ENCODE results near the gene TEX48. TPM values are rescaled to one million over a fixed set of nuclear protein-coding genes. Genes with fewer than 3 reads are reported as not detected.

Gene TEX48
- total RNA-seq, 1 donor from 2014 or later: 0.56 TPM

DNA sequence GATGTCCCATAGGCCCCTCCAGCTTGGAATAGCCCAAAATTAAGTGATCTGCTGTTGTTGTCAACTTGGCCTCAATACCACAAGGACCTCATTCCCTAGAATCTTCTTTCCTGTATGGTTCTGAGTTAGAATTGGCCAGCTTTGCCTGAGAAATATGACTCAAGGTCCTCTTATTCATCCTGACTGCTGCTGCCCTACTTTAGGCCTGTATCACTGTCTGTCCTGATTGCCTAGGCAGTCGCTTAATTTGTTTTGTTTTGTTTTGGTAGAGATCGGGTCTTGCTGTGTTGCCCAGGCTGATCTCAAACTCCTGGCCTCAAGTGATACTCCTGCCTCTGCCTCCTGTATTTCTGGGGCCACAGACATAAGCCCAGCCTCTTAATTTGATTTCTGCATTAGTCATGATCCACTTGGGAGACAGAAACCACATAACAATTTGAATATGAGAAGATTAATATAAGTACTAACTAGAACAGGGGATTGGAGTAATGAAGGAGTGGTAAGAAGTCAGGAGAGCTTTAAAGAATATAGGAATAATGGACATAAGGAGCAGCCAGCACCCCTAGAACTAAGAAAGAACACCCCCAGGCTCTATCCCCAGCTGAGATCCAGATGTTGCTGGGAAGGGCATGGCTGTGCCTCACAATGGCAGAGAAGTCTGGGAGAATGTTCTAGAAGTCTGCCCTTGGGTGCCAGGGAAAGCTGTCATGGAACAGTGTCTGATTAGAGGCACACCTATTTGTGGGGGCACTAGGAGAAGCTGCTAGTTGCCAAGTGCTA is 29.0 kb downstream of the TEX48 start:
- no peaks in the 10 kb centered on the region for H3K27me3 Mint-ChIP-seq
- H3K4me3 Mint-ChIP-seq: peak overlapping the region; percentile 4
- peak overlapping the region; percentile 59 for H3K27ac Mint-ChIP-seq
- peaks cover 17% of the 10 kb centered on the region for H3K36me3 Mint-ChIP-seq (ENCODE audit: low read depth)
- intact Hi-C loops (cut with micrococcal nuclease): loop anchor here (1.0 to 10.0 kb wide), 7 partner anchors 42 to 314 kb away; partner anchors contain the start of genes TMEM268 and WHRN
- peaks cover 19% of the 10 kb centered on the region for H3K4me1 Mint-ChIP-seq
- H3K9me3 Mint-ChIP-seq: no peaks in the 10 kb centered on the region
- no peak for DNase-seq

DNA sequence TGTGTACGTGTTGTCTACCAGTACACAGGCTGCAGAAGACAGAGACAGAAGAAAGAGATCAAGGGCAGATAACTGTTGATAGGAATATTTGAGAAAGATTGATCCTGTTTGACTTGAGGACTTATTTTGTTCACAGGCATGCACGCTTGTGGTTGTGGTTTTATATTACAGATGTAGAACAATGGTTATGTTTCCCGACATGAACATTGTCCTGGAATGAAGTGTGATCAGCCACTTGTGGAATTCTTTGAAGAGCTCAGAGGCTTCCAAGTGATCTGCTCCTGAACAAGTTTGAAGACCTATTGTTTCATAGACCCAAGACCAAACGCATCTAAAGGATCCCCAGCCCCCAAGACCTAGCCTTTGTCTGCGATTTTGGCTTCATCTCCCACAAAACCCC is 38.1 kb downstream of the TEX48 start:
- Mint-ChIP-seq H3K9me3 (no peaks in the 10 kb centered on the region), H3K4me1 (peaks cover 2% of the 10 kb centered on the region), H3K27ac (no peak overlapping the region), H3K36me3 (ENCODE audit: low read depth) (peaks cover 66% of the 10 kb centered on the region), H3K27me3 (no peaks in the 10 kb centered on the region), H3K4me3 (no peak overlapping the region)
- intact Hi-C loops (cut with micrococcal nuclease): no loop called here
- DNase-seq: no peak

DNA sequence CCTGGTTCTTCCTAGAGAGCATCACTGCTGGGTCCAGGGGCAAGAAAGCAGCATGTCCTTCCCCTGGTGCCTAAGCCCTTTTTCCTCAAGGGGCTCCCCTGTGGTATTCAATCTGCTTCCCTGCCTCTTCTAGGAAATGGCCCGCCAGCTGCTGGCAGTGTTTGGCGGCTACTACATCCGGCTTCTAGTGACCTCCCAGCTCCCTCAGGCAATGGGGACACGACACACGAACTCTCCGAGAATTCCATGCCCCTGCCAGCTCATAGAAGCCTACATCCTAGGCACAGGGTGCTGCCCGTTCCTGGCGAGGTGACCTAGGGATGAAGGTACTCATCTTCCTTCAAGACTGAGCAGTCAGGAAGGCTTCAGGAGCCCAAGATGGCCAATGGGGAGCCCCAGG is 39.0 kb downstream of the TEX48 start:
- intact Hi-C loops (cut with micrococcal nuclease): no loop called here
- no peaks in the 10 kb centered on the region for H3K27me3 Mint-ChIP-seq
- H3K4me1 Mint-ChIP-seq: peaks cover 2% of the 10 kb centered on the region
- H3K4me3 Mint-ChIP-seq: no peak overlapping the region
- no peak overlapping the region for H3K27ac Mint-ChIP-seq
- DNase-seq: no peak
- H3K36me3 Mint-ChIP-seq (ENCODE audit: low read depth): peaks cover 67% of the 10 kb centered on the region
- H3K9me3 Mint-ChIP-seq: no peaks in the 10 kb centered on the region

DNA sequence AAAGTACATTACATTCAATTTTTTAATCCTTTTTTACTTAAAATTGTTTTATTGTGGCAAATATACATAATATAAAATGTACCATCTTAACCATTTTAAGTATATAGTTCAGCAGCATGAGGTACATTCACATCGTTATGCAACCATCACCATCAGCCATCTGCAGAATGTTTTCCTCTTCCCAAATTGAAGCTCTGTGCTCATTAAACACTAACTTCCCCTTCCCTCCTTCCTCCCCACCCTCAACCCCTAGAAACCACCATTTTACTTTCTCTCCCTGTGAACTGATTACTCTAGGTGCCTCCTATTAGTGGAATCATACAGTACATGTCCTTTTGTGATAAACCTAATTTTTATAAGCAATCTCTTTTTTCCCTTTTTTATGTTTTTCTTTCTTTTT is 40.0 kb downstream of the TEX48 start:
- intact Hi-C loops (cut with micrococcal nuclease): no loop called here
- H3K27me3 Mint-ChIP-seq: no peaks in the 10 kb centered on the region
- H3K4me1 Mint-ChIP-seq: peaks cover 2% of the 10 kb centered on the region
- no peaks in the 10 kb centered on the region for H3K9me3 Mint-ChIP-seq
- H3K4me3 Mint-ChIP-seq: no peak overlapping the region
- no peak overlapping the region for H3K27ac Mint-ChIP-seq
- no peak for DNase-seq
- H3K36me3 Mint-ChIP-seq (ENCODE audit: low read depth): peaks cover 64% of the 10 kb centered on the region

DNA sequence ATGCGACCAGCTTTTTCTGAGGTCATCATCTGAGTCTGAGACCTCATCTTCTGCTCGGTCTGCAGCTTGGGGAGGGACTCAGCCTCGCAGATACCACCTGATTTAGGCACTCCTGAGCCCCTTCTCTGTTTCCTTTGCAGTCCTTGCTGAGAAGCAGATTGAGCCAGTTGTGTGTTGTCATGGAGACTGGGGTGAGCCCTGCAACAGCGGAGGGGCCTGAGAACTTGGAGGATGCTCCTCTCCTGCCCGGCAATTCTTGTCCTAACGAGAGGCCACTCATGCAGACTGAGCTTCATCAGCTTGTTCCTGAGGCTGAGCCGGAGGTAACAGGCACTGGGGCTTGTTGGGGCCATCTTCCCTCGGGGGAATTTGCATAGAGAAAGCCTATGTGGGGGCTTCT is 43.6 kb downstream of the TEX48 start:
- Mint-ChIP-seq H3K27ac (no peak overlapping the region), H3K9me3 (no peaks in the 10 kb centered on the region), H3K27me3 (no peaks in the 10 kb centered on the region), H3K36me3 (ENCODE audit: low read depth) (peaks cover 50% of the 10 kb centered on the region), H3K4me3 (no peak overlapping the region), H3K4me1 (peaks cover 2% of the 10 kb centered on the region)
- no peak for DNase-seq
- intact Hi-C loops (cut with micrococcal nuclease): no loop called here

DNA sequence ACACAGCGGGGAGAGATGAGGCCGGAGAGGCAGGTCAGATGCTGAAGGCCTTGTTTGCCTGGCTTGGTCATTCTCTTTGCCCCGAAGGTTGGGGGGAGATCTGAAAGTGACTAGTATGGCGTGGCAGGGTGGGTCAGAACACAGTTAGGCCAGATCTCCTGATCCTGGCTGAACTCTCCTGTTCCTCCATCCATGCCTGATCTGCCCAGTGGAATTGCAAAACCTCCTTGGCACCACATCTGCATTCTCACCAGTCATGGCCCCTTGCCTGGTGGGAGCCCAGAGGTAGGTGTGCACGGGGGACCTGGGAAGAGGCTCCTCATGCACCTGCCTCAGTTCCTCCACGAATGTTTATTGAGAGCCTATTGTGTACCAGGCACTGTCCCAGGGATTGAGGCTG is 47.6 kb downstream of the TEX48 start:
- Mint-ChIP-seq H3K4me1 (no peaks in the 10 kb centered on the region), H3K4me3 (no peak overlapping the region), H3K9me3 (no peaks in the 10 kb centered on the region), H3K36me3 (ENCODE audit: low read depth) (peaks cover 51% of the 10 kb centered on the region), H3K27ac (no peak overlapping the region), H3K27me3 (no peaks in the 10 kb centered on the region)
- no peak for DNase-seq
- intact Hi-C loops (cut with micrococcal nuclease): no loop called here

DNA sequence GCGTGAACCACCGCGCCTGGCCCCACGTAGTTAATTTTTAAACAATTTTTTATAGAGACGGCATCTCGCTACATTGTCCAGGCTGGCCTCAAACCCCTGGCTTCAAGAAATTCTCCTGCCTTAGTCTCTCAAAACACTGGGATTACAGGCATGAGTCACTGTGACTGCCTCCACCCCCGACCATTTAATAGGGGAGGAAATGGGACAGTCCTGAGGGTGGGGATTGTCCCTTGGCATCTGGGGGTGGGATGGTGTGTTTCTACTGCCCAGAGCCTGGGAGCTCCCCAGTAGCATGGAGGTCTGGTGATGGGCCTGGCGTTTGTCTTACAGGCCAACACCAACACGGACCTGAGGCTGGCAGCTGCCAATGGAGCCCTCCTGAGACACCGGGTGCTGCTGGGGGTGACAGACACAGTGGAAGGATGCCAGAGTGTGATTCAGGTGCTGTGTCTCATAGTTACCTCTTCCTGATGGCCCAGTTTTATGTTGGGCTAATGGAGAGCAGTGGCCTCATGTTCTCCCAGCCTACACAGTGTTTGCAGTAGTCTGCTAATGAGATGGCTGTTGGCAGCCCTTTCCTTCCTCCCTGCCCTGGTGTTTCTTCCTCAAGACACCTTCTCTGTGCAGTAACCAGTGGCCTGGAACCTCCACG is 48.4 kb downstream of the TEX48 start:
- no peak for DNase-seq
- no peaks in the 10 kb centered on the region for H3K27me3 Mint-ChIP-seq
- H3K36me3 Mint-ChIP-seq (ENCODE audit: low read depth): peaks cover 49% of the 10 kb centered on the region
- no peak overlapping the region for H3K4me3 Mint-ChIP-seq
- no peaks in the 10 kb centered on the region for H3K9me3 Mint-ChIP-seq
- no peak overlapping the region for H3K27ac Mint-ChIP-seq
- no peaks in the 10 kb centered on the region for H3K4me1 Mint-ChIP-seq
- intact Hi-C loops (cut with micrococcal nuclease): no loop called here

DNA sequence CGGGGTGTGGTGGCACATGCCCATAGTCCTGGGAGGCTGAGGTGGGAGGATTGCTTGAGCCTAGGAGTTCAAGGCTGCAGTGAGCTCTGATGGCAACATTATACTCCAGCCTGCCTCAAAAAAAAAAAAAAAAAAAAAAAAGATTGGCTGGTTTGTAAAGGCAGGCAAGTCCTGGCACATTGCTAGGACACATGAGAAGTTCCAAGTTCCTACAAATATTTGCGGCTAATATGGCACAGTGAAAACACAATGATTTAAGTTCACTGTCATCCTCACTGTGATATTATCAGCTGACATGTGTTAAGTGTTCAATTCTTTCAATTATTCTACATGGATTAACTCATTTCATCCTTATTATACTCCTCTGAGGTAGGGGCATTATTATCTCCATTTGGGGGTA is 50.8 kb downstream of the TEX48 start:
- intact Hi-C loops (cut with micrococcal nuclease): no loop called here
- no peaks in the 10 kb centered on the region for H3K27me3 Mint-ChIP-seq
- H3K4me1 Mint-ChIP-seq: no peaks in the 10 kb centered on the region
- DNase-seq: no peak
- no peak overlapping the region for H3K4me3 Mint-ChIP-seq
- no peaks in the 10 kb centered on the region for H3K9me3 Mint-ChIP-seq
- H3K36me3 Mint-ChIP-seq (ENCODE audit: low read depth): peaks cover 50% of the 10 kb centered on the region
- H3K27ac Mint-ChIP-seq: no peak overlapping the region

DNA sequence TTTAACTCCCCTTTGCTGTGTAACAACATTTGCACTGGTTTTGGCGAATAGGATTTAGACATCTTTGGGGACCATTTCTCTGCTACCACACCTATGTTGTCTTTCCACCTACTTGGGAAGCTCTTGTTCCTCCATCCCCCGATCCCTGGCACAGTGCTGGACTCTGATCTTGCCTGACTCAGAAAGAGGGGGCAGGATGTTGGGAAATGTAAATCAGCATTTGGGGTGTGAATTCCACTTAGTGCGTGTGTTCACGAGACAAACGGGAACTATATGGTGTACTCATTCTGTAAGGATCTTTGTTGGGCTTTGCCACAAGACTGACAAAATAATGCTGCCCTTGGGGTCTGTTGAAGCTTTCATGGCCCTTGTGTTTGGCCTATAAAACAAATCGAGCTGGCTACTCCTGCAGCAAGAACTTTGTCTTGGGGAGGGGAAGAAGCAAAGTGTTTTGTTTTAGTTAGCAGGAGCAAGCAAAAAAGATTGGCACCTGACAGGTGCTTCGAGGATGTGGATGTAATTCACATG is 52.4 kb downstream of the TEX48 start:
- no peaks in the 10 kb centered on the region for H3K27me3 Mint-ChIP-seq
- H3K27ac Mint-ChIP-seq: no peak overlapping the region
- no peak overlapping the region for H3K4me3 Mint-ChIP-seq
- intact Hi-C loops (cut with micrococcal nuclease): no loop called here
- no peak for DNase-seq
- H3K4me1 Mint-ChIP-seq: no peaks in the 10 kb centered on the region
- H3K36me3 Mint-ChIP-seq (ENCODE audit: low read depth): peaks cover 50% of the 10 kb centered on the region
- H3K9me3 Mint-ChIP-seq: no peaks in the 10 kb centered on the region

DNA sequence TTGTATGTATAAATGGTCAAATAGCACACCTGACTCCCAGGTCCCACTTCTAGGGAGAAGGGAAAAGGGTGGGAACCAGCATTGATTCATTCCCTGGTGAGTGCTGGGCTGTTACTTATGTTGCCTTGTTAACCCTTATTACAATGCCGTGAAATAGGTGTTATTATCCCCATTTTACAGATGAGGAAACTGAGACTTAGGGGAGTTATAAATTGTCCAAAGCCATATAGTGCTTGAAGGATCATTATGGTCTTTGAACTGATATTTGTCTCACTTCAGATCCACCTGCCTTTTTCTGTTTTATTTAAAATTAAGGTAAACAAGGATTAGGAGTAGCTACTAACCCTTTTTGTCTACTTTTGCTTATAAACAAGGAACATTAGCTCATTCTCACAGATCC is 54.4 kb downstream of the TEX48 start:
- peaks cover 52% of the 10 kb centered on the region for H3K36me3 Mint-ChIP-seq (ENCODE audit: low read depth)
- H3K27ac Mint-ChIP-seq: no peak overlapping the region
- peaks cover 2% of the 10 kb centered on the region for H3K4me1 Mint-ChIP-seq
- intact Hi-C loops (cut with micrococcal nuclease): no loop called here
- H3K9me3 Mint-ChIP-seq: no peaks in the 10 kb centered on the region
- no peak for DNase-seq
- no peak overlapping the region for H3K4me3 Mint-ChIP-seq
- H3K27me3 Mint-ChIP-seq: no peaks in the 10 kb centered on the region

DNA sequence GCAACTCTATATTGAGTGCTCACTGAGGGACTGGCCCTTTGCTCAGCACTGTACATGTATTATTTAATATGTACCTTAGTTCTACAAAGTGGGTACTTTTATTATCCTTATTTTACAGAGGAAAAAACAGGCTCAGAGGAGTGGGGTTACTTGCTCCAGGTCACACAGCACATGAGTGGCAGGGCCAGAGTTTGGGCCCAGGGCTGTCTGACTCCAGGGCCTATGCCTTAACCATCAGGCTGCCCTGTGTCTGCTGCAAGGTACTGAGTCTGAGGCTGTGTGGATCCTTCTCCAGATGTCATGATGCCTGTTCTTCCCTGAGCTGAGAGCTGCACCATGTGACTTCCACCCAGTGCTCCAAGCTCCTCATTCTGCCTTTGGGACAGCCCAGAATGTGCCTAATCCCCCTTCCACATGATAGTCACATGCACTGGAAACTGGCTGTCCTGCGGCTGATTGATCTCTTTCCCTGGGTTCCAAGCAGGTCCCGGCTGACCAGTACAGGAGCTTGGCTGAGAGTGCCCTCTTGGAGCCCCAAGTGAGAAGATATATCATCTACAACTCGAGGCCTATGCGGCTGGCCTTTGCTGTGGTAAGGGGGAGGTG is 55.5 kb downstream of the TEX48 start:
- intact Hi-C loops (cut with micrococcal nuclease): no loop called here
- no peak overlapping the region for H3K27ac Mint-ChIP-seq
- H3K27me3 Mint-ChIP-seq: no peaks in the 10 kb centered on the region
- H3K9me3 Mint-ChIP-seq: no peaks in the 10 kb centered on the region
- no peak for DNase-seq
- peaks cover 59% of the 10 kb centered on the region for H3K36me3 Mint-ChIP-seq (ENCODE audit: low read depth)
- H3K4me1 Mint-ChIP-seq: peaks cover 7% of the 10 kb centered on the region
- no peak overlapping the region for H3K4me3 Mint-ChIP-seq

DNA sequence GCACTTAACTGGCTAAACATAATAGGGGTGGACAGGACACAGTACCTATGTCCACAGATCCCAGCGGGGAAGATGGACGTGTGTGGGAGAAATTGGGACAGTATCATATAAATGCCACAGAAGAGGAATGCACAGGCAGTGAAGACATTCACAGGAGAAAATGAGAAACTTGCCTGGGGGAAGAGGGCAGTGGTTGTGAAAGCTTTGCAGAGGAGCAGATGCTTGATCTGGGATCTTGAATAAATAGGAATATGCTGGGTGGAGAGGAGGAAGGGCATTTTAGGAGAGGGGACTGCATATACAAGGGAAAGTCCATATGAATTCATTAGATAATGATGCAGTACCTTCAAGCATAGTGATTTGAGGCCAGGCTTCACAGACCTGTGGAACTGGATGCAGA is 57.3 kb downstream of the TEX48 start:
- intact Hi-C loops (cut with micrococcal nuclease): no loop called here
- Mint-ChIP-seq H3K27ac (no peak overlapping the region), H3K36me3 (ENCODE audit: low read depth) (peaks cover 52% of the 10 kb centered on the region), H3K27me3 (no peaks in the 10 kb centered on the region), H3K9me3 (no peaks in the 10 kb centered on the region), H3K4me3 (no peak overlapping the region), H3K4me1 (peaks cover 12% of the 10 kb centered on the region)
- DNase-seq: no peak

DNA sequence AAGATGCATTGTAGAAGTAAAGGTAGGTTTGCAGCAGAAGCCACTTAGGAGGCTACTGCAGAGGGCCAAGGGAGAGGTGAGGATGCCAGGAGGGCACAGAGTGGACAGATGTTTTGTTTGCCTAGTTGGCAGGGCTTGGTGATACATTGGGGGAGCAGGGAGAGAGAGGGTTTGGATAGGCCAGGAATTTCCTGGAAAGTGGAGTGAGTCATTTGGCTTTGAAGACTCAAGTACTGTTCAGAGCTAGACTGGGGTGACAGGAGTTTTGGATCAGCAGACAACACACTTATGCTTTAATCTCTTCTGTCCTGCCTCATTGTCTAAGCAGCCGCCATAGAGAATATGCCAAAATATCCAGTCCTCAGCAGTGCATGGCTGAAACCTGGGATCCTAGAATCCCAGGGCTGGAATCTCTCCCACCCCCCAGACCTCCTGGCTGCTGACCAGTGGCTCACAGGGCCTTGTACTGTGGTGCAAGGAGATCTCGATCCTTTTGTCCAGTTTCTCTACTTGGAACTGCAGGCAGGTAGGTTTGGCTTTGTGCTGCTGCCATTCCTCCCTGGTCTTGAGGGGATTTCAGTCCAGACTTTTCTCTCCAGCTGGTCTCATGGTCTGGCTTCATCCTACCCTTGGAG is 59.9 kb downstream of the TEX48 start:
- H3K27me3 Mint-ChIP-seq: no peaks in the 10 kb centered on the region
- no peak for DNase-seq
- H3K4me1 Mint-ChIP-seq: peaks cover 23% of the 10 kb centered on the region
- H3K4me3 Mint-ChIP-seq: no peak overlapping the region
- peak overlapping the region; percentile 11 for H3K27ac Mint-ChIP-seq
- intact Hi-C loops (cut with micrococcal nuclease): no loop called here
- H3K36me3 Mint-ChIP-seq (ENCODE audit: low read depth): peaks cover 53% of the 10 kb centered on the region
- H3K9me3 Mint-ChIP-seq: no peaks in the 10 kb centered on the region

DNA sequence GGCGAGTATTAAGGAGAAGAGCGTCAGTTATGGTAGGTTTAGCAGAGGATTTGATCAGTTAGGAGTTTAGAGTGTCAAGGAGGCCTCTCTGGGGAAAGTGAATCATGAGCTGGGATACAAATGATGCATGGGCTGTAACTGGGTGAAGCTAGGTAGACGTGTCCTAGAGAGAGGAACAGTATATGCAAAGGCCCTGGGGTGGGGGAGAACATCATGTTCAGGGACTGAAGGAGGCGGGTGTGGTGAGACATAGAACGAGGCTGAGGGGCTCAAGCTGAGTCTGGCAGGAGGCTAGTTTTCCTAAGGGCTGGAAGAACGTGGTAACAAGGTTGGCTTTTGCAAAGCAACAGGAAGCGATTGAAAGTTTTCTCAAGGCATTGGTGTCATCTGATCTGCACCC is 60.4 kb downstream of the TEX48 start:
- no peaks in the 10 kb centered on the region for H3K27me3 Mint-ChIP-seq
- H3K27ac Mint-ChIP-seq: peak overlapping the region; percentile 11
- peaks cover 53% of the 10 kb centered on the region for H3K36me3 Mint-ChIP-seq (ENCODE audit: low read depth)
- H3K4me3 Mint-ChIP-seq: no peak overlapping the region
- no peak for DNase-seq
- intact Hi-C loops (cut with micrococcal nuclease): no loop called here
- no peaks in the 10 kb centered on the region for H3K9me3 Mint-ChIP-seq
- H3K4me1 Mint-ChIP-seq: peaks cover 29% of the 10 kb centered on the region
